WTC11 (cell line): ENCODE measurements around the gene FAM167B. TPM values are rescaled to one million over a fixed set of nuclear protein-coding genes. Genes with fewer than 3 reads are reported as not detected.

Source experiments
- ATAC-seq: fragments of 200-7000 bp; cut with Tn5 transposase; 2 replicates; pipeline ENCODE4 v1.10.0; 2021; ENCODE audit warnings: mild to moderate bottlenecking, moderate library complexity
- CTCF ChIA-PET: fragments of 300-600 bp; sonication (Branson Sonifier 250); formaldehyde crosslinking; loops from one replicate; lab custom pipeline; 2021; ENCODE audit warnings: antibody characterized with exemption; lab: Charles Lee
- POLR2A ChIA-PET: fragments of 350-600 bp; sonication (Branson Sonifier 250); formaldehyde crosslinking; loops from one replicate; lab custom pipeline; 2021; ENCODE audit warnings: antibody characterized with exemption; lab: Charles Lee
- DNase-seq: peaks from one replicate; pipeline ENCODE4 v3.0.0; 2021; ENCODE audit warnings: low spot score
- H3K27ac Mint-ChIP-seq: 2 replicates; pipeline ENCODE4 v1.8.0; 2021; ENCODE audit warnings: mixed read lengths
- H3K27me3 Mint-ChIP-seq: 2 replicates; pipeline ENCODE4 v1.8.0; 2021; ENCODE audit warnings: low read depth, mild to moderate bottlenecking, moderate library complexity, mixed read lengths
- H3K36me3 Mint-ChIP-seq: 2 replicates; pipeline ENCODE4 v1.8.0; 2021; ENCODE audit warnings: mixed read lengths
- H3K4me1 Mint-ChIP-seq: 2 replicates; pipeline ENCODE4 v1.8.0; 2022; ENCODE audit warnings: mixed read lengths
- H3K4me3 Mint-ChIP-seq: 2 replicates; pipeline ENCODE4 v1.8.0; 2021; ENCODE audit warnings: mild to moderate bottlenecking, moderate library complexity, mixed read lengths
- H3K9me3 Mint-ChIP-seq: 2 replicates; pipeline ENCODE4 v1.8.0; 2021; ENCODE audit warnings: mixed read lengths
- ARID4B ChIP-seq: sonication (generic); formaldehyde crosslinking; IDR thresholded peaks from 2 replicates; pipeline ENCODE4 v1.8.0; 2023; ENCODE audit warnings: missing genetic modification reagents, mild to moderate bottlenecking, borderline replicate concordance
- ATF3 ChIP-seq: sonication (generic); formaldehyde crosslinking; conservative IDR thresholded peaks from 2 replicates; pipeline ENCODE4 v1.8.1; 2022; ENCODE audit warnings: mild to moderate bottlenecking, missing genetic modification reagents
- CBFB ChIP-seq: sonication (generic); formaldehyde crosslinking; IDR thresholded peaks from 2 replicates; pipeline ENCODE4 v1.8.1; 2022; ENCODE audit warnings: mild to moderate bottlenecking, low read depth, missing genetic modification reagents
- CDX4 ChIP-seq: fragments of 250-450 bp; sonication (Bioruptor Pico); IDR thresholded peaks from 2 replicates; pipeline ENCODE4 v1.9.0; 2021; ENCODE audit warnings: moderate library complexity, mild to moderate bottlenecking, inconsistent platforms, borderline replicate concordance
- ESRRA ChIP-seq: sonication (generic); formaldehyde crosslinking; IDR thresholded peaks from 2 replicates; pipeline ENCODE4 v1.8.1; 2022; ENCODE audit warnings: mild to moderate bottlenecking, missing genetic modification reagents, borderline replicate concordance
- FOXP1 ChIP-seq: sonication (generic); formaldehyde crosslinking; IDR thresholded peaks from 2 replicates; pipeline ENCODE4 v1.8.0; 2022; ENCODE audit warnings: missing genetic modification reagents, mild to moderate bottlenecking, moderate library complexity, borderline replicate concordance
- GRHL2 ChIP-seq: fragments of 250-450 bp; sonication (Bioruptor Pico); IDR thresholded peaks from 2 replicates; pipeline ENCODE4 v1.8.0; 2022; ENCODE audit warnings: mild to moderate bottlenecking, moderate library complexity; ENCODE audit not compliant: insufficient replicate concordance, severe bottlenecking
- JUN ChIP-seq: sonication (generic); formaldehyde crosslinking; IDR thresholded peaks from 2 replicates; pipeline ENCODE4 v1.8.0; 2023; ENCODE audit warnings: mild to moderate bottlenecking, missing genetic modification reagents
- KAT7 ChIP-seq: sonication (generic); formaldehyde crosslinking; IDR thresholded peaks from 2 replicates; pipeline ENCODE4 v1.8.1; 2023; ENCODE audit warnings: missing genetic modification reagents, mild to moderate bottlenecking, borderline replicate concordance
- NFE2L1 ChIP-seq: sonication (generic); formaldehyde crosslinking; IDR thresholded peaks from 2 replicates; pipeline ENCODE4 v1.8.1; 2023; ENCODE audit warnings: missing genetic modification reagents
- NR1H2 ChIP-seq: sonication (generic); formaldehyde crosslinking; IDR thresholded peaks from 2 replicates; pipeline ENCODE4 v1.9.0; 2021; ENCODE audit warnings: mild to moderate bottlenecking, moderate library complexity, missing genetic modification reagents
- NR2C2 ChIP-seq: sonication (generic); formaldehyde crosslinking; IDR thresholded peaks from 2 replicates; pipeline ENCODE4 v1.8.0; 2022; ENCODE audit warnings: mild to moderate bottlenecking, missing genetic modification reagents
- PREB ChIP-seq: sonication (generic); formaldehyde crosslinking; IDR thresholded peaks from 2 replicates; pipeline ENCODE4 v1.8.1; 2022; ENCODE audit warnings: mild to moderate bottlenecking, missing genetic modification reagents, moderate library complexity, borderline replicate concordance
- SMAD3 ChIP-seq: sonication (generic); formaldehyde crosslinking; IDR thresholded peaks from 2 replicates; pipeline ENCODE4 v1.8.0; 2022; ENCODE audit warnings: missing genetic modification reagents, mild to moderate bottlenecking, borderline replicate concordance
- SP1 ChIP-seq: sonication (generic); formaldehyde crosslinking; conservative IDR thresholded peaks from 2 replicates; pipeline ENCODE4 v1.8.1; 2022; ENCODE audit warnings: missing genetic modification reagents
- TEAD1 ChIP-seq: sonication (generic); formaldehyde crosslinking; IDR thresholded peaks from 2 replicates; pipeline ENCODE4 v1.8.0; 2022; ENCODE audit warnings: mild to moderate bottlenecking, missing genetic modification reagents
- TEAD4 ChIP-seq: sonication (generic); formaldehyde crosslinking; IDR thresholded peaks from 2 replicates; pipeline ENCODE4 v1.8.0; 2022; ENCODE audit warnings: mild to moderate bottlenecking, missing genetic modification reagents
- TP53 ChIP-seq: sonication (generic); formaldehyde crosslinking; IDR thresholded peaks from 2 replicates; pipeline ENCODE4 v1.8.1; 2023; ENCODE audit warnings: mild to moderate bottlenecking, missing genetic modification reagents
- USF2 ChIP-seq: sonication (generic); formaldehyde crosslinking; IDR thresholded peaks from 2 replicates; pipeline ENCODE4 v1.8.1; 2023; ENCODE audit warnings: mild to moderate bottlenecking, missing genetic modification reagents, moderate library complexity
- ZMAT4 ChIP-seq: fragments of 250-450 bp; sonication (Bioruptor Pico); IDR thresholded peaks from 2 replicates; pipeline ENCODE4 v1.9.0; 2021; ENCODE audit warnings: mild to moderate bottlenecking
- ZNF121 ChIP-seq: sonication (generic); formaldehyde crosslinking; IDR thresholded peaks from 2 replicates; pipeline ENCODE4 v1.8.0; 2023; ENCODE audit warnings: missing genetic modification reagents
- ZNF263 ChIP-seq: sonication (generic); formaldehyde crosslinking; IDR thresholded peaks from 2 replicates; pipeline ENCODE4 v1.8.1; 2022; ENCODE audit warnings: low read depth, mild to moderate bottlenecking, moderate library complexity, missing genetic modification reagents
- ZNF396 ChIP-seq: fragments of 250-450 bp; sonication (Bioruptor Pico); IDR thresholded peaks from 2 replicates; pipeline ENCODE4 v1.8.0; 2021; ENCODE audit warnings: mild to moderate bottlenecking, moderate library complexity, borderline replicate concordance
- ZNF416 ChIP-seq: fragments of 250-450 bp; sonication (Bioruptor Pico); IDR thresholded peaks from 2 replicates; pipeline ENCODE4 v1.9.0; 2021; ENCODE audit warnings: mild to moderate bottlenecking, inconsistent platforms
- ZNF423 ChIP-seq: fragments of 250-450 bp; sonication (Bioruptor Pico); IDR thresholded peaks from 2 replicates; pipeline ENCODE4 v2.1.2; 2022; ENCODE audit warnings: mild to moderate bottlenecking, moderate library complexity
- total RNA-seq: library from RNA; stranded (reverse); gene quantifications from 3 replicates; pipeline ENCODE4 v1.2.3, GENCODE V29; 2021

The FAM167B gene
- total RNA-seq, 1 experiment from 2014 or later, result 5.4 TPM

GRCh38 chr1:32221581-32221979 lies 25.4 kb upstream of the FAM167B start:
- Mint-ChIP-seq H3K27ac (peak overlapping the region; percentile 87), H3K4me3 (peak overlapping the region; percentile 95), H3K4me1 (peaks cover 13% of the 10 kb centered on the region), H3K9me3 (no peaks in the 10 kb centered on the region), H3K36me3 (peaks cover 18% of the 10 kb centered on the region), H3K27me3 (no peaks in the 10 kb centered on the region)
- TF ChIP-seq NR1H2 (CRISPR knock-in tag) (no peak), GRHL2 (CRISPR knock-in tag) (no peak), USF2 (CRISPR knock-in tag) (no peak), ZNF416 (no peak), ZMAT4 (no peak), NR2C2 (no peak), CDX4 (CRISPR knock-in tag) (no peak), ATF3 (CRISPR knock-in tag) (no peak), ESRRA (CRISPR knock-in tag) (no peak), KAT7 (CRISPR knock-in tag) (no peak)
- CTCF ChIA-PET, result interaction anchor here (1.3 to 3.5 kb wide), 3 partner anchors 14 to 28 kb away, joined by 3 to 23 read pairs (median 8); no protein-coding TSS in a partner anchor
- ATAC-seq (no peak), DNase-seq (no peak)
- POLR2A ChIA-PET, result interaction anchor here (1.2 to 1.3 kb wide), 2 partner anchors 10 to 22 kb away, joined by 3 to 5 read pairs; no protein-coding TSS in a partner anchor

GRCh38 chr1:32221980-32222755 lies 24.9 kb upstream of the FAM167B start, which contains the start of the genes EIF3I and TMEM234:
Gene EIF3I, plus strand, starts transcription at chr1:32222407. Its CDS starts 35 bp downstream, at chr1:32222442.
Gene TMEM234, minus strand, starts transcription at chr1:32222353. Its CDS starts 31 bp downstream, at chr1:32222322.
- Mint-ChIP-seq H3K27ac (peak within 1 kb of the TSS; percentile 91), H3K4me1 (peaks cover 13% of the 10 kb centered on the region), H3K27me3 (no peaks in the 10 kb centered on the region), H3K9me3 (no peaks in the 10 kb centered on the region), H3K4me3 (peak within 1 kb of the TSS; percentile 95), H3K36me3 (peaks cover 18% of the 10 kb centered on the region)
- ChIA-PET CTCF (interaction anchor here (0.6 to 3.5 kb wide), 4 partner anchors 13 to 470 kb away, joined by 3 to 23 read pairs (median 6); no protein-coding TSS in a partner anchor), POLR2A (interaction anchor here (1.2 kb wide), 1 partner anchor 23 kb away, joined by 3 read pairs; no protein-coding TSS in a partner anchor)
- DNase-seq, result peak; percentile 93
- ATAC-seq, result peak; percentile 90
- TF ChIP-seq ATF3 (CRISPR knock-in tag) (no peak), ZNF263 (CRISPR knock-in tag) (no peak), ZNF396 (CRISPR knock-in tag) (no peak), TP53 (CRISPR knock-in tag) (no peak), FOXP1 (CRISPR knock-in tag) (no peak), ARID4B (CRISPR knock-in tag) (peak; percentile 74; the same call in 1 of the 2 replicates), ZNF121 (CRISPR knock-in tag) (no peak), SMAD3 (CRISPR knock-in tag) (peak; percentile 73; the same call in 1 of the 2 replicates), PREB (no peak), NFE2L1 (CRISPR knock-in tag) (0 out of 2 replicates have a peak, but pooled peaks have one; percentile 20), TEAD4 (CRISPR knock-in tag) (no peak), TEAD1 (CRISPR knock-in tag) (peak; percentile 42; the same call in 1 of the 2 replicates), JUN (0 out of 2 replicates have a peak, but pooled peaks have one; percentile 12), ZNF423 (CRISPR knock-in tag) (no peak), CBFB (no peak), SP1 (CRISPR knock-in tag) (peak; percentile 76; the same call in 1 of the 2 replicates)
